GM18861 (cell line): ENCODE data around the gene DHTKD1.

ENCODE experiments used
- ATAC-seq: cut with Tn5 transposase; IDR thresholded peaks from one replicate; pipeline ENCODE4 v1.9.1; 2021; ENCODE audit not compliant: unreplicated experiment

The DHTKD1 gene, protein sequence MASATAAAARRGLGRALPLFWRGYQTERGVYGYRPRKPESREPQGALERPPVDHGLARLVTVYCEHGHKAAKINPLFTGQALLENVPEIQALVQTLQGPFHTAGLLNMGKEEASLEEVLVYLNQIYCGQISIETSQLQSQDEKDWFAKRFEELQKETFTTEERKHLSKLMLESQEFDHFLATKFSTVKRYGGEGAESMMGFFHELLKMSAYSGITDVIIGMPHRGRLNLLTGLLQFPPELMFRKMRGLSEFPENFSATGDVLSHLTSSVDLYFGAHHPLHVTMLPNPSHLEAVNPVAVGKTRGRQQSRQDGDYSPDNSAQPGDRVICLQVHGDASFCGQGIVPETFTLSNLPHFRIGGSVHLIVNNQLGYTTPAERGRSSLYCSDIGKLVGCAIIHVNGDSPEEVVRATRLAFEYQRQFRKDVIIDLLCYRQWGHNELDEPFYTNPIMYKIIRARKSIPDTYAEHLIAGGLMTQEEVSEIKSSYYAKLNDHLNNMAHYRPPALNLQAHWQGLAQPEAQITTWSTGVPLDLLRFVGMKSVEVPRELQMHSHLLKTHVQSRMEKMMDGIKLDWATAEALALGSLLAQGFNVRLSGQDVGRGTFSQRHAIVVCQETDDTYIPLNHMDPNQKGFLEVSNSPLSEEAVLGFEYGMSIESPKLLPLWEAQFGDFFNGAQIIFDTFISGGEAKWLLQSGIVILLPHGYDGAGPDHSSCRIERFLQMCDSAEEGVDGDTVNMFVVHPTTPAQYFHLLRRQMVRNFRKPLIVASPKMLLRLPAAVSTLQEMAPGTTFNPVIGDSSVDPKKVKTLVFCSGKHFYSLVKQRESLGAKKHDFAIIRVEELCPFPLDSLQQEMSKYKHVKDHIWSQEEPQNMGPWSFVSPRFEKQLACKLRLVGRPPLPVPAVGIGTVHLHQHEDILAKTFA

DNA sequence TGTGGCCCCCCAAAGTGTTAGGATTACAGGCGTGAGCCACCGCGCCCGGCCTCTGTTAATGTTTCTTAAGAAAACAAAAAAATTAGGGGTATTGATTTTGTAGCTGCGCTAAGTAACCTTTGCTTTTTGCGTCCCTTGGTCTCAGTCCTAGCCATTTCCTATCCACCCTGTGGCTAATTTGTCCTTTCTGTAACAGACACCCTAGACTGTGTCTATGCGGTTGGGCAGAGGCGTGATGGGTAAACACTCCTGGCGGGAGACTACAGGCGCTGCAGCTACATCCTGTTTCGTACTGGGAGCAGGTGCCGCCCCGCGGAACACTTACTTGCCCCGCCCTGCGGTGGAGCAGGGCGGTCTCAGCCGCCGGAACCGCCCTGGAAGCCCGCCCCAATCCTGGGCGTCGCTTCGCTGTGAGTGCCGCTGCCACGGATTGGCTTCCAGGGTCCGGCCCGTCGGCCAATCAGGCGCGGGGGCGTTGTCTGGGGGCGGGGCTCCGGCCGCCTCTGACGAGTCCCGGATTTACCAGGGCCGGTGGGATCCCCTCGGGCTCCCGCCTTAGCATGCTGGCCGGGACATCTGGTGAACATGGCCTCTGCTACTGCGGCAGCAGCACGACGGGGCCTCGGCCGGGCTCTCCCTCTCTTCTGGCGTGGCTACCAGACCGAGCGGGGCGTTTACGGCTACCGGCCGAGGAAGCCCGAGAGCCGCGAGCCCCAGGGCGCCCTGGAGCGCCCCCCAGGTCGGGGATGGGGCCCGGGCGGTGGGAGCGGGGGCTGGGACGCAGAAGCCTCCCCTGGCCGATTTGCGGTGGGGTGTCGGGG lies at the start of gene DHTKD1:
Gene DHTKD1, plus strand, starts transcription at position 506 of the 821 bp plus-strand sequence. Its CDS starts 80 bp downstream, at position 586.
- ATAC-seq, result peak; percentile 96

DNA sequence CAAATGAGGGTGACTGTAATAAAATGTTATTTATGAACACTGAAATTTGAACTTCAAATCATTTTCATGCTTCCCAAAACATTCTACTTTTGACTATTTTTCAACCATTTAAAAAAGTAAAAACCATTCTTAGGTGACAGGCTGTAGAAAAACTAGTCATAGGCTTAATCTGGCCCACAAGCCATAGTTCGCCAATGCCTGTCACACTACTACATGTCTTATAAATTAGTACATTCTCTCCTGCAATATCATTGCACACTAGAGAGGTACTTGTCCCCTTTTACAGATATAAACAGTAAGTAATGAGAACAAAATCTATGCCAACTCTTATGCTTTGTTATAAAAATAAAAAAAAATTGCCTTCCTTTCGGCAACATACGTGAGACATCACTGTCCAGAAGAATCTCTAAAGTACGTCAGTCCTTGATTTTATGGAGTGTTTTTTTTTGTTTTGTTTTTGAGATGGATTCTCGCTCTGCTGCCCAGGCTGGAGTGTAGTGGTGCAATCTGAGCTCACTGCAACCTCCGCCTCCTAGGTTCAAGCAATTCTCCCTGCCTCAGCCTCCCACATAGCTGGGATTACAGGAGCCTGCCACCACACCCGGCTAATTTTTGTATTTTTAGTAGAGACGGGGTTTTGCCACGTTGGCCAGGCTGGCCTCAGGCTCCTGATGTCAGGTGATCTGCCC lies 49.3 kb upstream of the DHTKD1 start:
- ATAC-seq, result no peak

DNA sequence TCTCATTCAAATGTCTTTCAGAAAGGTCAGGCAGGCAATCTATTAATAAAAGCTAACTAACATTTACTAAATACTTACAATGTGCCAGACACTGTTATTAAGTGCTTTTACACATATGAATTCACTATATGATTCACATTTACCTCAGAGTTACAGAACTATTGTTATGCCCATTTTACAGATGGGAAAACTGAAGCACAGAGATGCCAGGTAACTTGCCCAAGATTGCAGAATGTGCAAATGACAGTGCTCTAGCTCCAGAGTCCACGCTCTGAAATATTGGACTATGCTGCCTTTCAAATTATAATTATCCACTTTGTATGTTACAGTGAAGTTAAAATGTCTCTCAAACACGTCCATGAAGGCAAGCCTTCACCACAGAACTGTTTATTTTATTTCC lies 48.2 kb upstream of the DHTKD1 start:
- ATAC-seq, result no peak

DNA sequence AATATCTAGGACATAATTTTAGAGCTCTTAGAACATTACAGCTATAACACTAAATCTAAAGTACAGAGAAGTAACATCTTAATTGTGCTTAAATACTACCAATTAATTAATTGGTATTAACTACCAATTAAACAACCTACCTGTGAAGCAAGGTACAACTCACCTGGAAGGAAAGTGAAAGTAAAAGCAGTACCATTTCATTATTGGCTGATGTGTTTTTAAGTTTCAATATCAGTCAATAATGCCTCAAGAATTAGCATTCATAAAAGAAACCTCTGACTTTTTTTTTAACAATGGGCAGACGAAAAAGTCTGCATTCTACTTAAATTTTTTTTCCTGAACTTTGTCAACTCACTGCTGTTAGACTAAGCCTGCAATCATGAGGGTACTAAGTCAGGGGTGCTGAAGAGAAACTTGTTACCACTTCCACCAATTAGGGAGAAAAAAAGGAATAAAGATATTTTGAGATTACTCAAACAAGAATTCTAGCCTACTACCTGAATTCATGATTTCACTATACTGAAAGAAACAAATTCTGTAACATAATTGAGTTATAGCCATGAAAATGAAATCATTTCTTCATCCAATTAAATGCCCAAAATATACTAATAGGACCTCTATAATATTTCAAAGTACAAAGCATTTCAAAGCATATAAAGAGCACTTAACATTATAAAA lies 46.0 kb upstream of the DHTKD1 start:
- ATAC-seq, result no peak

DNA sequence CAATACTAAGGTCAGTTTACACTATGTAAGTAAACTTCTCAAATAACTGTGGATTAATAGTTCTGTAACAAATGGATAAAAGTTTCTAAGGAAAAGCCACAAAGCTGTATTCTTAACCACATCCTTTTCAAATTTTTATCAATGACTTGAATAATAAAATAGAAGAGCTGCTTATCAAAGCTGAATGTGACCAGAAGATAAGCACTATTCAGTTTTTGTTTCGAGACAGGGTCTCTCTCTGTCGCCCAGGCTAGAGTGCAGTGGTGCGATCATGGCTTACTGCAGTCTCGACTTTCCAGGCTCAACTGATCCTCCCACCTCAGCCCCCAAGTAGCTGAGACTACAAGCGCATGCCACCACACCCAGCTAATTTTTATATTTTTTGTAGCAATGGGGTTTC lies 43.2 kb upstream of the DHTKD1 start:
- no peak for ATAC-seq

DNA sequence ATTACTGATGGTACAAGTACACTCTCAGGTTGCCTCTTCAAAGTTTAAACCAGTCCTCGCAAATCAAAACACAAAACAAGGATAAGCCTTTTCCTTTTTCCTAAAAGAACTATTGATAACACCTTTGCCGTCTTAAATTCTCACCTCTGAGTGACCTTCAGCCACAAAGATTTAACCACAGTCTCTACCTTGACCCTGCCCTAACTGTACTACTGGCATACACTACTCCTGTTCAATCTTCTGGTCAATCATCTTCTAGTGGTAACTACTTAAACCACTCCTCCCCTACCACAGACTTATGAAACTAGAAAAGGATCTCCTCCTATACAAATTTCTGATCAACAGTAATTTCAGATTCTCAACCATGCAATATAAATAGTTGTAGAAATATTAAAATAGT lies 41.2 kb upstream of the DHTKD1 start:
- peak; percentile 97 for ATAC-seq

DNA sequence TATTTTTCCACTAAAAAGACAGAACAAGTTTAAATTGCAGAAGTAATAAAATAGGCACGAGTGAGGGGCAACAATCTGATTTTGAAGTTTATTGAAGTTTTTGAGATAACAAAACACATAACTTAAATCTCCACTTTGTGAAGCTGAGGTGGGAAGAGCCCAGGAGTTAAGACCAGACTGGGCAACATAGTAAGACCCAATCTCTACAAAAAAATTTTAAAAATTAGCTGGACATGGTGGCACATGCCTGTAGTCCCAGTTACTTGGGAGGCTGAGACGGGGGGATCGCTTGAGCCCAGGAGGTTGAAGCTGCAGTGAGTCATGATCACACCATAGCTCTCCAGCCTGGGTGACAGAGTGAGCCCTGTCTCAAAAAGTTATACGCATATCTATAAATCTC lies 37.4 kb upstream of the DHTKD1 start:
- no peak for ATAC-seq

DNA sequence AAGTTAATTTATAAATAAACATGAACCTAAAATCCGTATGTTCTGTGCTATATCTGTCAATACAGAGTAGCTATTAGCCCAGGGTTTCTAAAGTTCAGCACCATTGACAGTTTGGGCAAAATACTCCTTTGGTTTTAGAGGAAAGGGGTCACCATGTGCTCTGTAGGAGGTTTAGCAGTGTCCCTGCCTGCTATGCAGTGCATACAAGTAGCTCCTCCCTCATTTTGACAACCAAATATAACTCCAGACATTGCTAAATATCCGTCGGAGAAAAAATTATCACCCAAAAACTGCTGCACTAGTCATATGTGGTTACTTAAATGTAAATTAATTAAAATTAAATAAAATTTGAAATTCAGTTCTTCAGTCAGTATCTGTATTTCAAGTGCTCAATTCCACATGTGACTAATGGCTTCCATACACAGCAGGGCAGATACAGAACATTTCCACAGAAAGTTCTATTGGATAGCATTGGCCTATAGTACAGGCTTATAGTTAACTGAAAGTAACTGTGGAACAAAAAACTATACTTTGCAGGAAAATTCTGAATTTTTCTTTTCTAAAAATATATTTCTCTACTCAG lies 32.6 kb upstream of the DHTKD1 start:
- ATAC-seq, result no peak

DNA sequence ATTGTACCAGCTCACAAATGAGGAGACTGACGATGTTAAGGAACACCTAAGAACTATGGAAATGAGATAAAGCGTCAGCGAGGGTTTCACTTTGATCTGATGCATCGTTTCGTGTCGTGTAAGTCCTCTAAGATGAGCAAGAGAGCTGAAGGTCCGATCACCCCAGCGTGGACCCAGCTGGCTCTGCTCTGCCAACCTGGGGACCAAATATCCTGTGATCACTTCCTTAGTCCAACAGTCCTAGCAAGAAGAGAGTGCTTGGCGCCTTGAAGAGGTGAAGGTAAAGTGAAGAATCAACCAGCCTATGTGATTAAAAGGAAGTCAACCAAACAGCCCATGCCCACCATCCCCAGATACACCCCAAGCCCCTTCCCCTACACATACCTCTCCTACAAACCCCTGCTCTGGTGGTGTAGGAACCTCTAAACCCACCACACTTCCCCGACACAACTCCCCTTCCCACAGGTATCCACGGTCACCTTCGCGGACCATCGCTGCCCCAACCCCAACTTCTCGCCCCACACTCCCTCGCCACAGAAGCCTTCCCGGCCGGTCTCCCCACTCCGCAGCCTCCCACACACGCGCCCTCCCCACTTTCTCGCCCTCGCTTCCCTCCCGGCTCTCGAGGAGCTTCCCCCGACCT lies 26.9 kb upstream of the DHTKD1 start:
- no peak for ATAC-seq

DNA sequence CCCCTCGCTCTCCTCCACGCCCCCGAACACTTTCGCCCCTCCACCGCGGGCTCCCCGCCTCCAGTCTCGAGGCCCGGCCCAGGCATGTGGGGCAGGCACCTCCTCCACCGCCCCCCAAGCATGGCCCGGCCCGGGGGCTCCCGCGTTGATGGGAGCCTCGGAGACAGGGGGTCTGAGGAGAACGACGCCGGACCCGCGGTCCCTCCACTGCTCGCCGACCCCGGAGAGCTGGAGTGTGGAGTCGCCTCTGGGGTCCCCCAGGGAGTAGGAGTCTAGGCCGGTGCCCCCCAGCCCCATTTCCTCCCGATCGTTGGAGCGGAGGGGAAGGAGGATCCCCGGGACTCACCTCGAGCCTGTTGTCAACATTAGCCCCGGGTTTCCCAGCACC lies 26.4 kb upstream of the DHTKD1 start:
- no peak for ATAC-seq

DNA sequence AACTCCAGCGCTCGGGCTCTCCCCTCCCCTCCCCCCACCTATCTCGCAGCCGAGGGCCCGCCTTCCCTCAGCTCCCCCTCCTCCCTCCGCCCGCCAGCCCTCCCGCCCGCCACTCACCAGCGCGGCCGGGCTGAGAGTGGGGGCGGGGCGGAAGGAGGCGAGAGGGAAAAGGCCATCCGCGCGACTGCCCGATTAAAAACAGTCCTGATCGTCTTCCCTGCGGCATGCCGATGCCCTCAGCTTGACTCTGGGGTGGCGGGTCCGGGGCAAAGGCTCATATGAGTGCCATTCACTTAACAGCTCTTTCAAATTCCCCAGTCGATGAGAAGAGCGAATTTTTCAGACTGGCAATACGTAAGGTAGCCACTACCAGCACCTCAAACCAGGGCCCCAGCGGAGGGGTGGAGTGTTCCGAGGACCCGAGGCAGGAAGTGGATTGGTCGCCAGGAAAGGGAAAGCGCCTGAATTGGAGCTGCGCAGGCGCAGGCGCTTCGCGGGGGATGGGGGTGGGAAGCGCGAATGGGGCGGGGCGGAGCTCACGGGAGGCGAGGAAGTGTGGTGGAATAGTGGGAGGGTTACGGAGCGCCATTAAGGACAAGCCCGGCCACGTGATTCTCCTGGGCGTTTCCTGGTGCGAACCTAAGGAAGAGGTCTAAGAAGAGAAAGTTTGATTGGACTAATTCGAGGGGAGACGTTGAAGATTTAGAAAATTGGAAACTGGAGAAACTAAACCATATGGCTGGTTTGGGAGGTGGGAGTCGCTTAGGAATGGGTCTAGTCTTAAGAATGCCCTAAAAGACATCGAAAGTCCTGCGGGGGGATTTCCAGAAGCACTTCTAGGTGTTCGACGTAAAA lies 25.7 kb upstream of the DHTKD1 start, which contains the start of gene UPF2:
Gene UPF2, minus strand, starts transcription at position 13 of the 855 bp plus-strand sequence. CDS start 7,386 bp downstream, outside the sequence.
- peak; percentile 40 for ATAC-seq

DNA sequence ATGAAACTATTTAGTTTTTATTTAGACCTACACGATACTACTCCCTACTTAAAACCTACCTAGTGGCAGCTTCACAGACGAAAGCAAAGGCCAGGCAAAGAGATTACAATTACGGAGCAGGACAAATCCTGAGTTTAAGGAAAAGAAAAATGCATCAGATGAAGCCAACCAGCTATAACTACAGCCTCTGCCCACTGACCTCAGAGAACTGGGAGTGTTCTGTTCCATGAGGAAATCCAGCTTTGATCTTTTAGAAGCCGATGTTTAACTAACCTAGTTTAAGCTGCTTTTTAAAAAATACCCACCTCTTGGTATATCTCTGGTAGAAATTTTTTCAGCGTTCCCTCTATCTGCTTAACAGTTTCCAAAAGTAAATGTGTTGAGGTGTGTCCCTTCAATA lies 23.2 kb upstream of the DHTKD1 start:
- ATAC-seq, result no peak

DNA sequence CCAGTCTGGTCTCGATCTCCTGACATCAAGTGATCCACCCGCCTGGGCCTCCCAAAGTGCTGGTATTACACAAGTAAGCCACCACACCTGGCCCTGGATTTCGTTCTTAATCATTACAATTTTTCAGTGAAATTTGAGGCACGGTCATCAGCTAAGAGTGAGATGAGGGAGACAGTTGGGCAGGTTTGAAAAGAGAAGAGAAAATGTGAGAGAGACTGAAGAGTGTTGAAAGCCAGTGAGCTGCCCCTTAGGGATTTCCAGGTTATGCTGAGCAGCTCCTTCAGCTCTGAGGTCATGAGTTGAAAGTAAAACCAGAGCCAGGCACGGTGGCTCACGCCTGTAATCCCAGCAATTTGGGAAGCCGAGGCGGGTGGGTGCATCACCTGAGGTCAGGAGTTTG lies 20.2 kb upstream of the DHTKD1 start:
- ATAC-seq, result no peak

DNA sequence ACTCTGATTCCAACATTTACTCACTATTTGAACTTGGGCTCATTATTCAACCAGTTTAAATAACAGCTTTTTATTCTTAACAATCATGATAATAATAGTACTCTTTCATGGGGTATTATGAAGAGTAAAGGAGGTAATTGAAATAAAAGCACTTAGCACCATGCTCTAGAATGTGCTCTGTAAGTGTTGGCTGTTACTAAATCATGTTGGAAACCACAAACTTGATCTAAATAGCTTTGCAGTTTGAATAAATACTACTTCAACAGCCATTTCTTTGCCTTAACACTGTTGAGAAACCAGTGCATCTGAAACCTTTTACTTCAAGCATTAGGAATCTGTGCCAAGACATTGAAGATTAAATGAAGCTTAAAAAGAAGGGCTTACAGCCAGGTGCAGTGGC lies 18.2 kb upstream of the DHTKD1 start:
- no peak for ATAC-seq

DNA sequence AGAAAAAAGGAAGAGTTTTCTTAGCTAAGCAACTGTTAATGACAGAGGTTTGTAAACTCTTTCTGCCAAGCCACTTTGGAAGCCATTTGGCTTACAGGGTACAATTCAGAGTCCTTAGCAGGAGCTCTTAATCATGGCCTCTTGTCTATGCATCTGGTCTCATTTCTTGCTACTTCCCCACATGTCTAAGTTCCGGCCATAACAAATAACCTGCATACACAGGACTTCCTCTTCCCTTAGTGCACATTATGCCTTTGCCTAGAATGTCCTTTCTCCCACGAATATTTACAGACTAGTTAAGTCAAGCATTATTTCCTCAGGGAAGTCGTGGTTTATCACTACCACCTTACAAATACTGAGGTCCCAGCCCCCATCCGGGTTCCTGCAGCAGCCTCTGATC lies 17.5 kb upstream of the DHTKD1 start:
- ATAC-seq, result no peak

DNA sequence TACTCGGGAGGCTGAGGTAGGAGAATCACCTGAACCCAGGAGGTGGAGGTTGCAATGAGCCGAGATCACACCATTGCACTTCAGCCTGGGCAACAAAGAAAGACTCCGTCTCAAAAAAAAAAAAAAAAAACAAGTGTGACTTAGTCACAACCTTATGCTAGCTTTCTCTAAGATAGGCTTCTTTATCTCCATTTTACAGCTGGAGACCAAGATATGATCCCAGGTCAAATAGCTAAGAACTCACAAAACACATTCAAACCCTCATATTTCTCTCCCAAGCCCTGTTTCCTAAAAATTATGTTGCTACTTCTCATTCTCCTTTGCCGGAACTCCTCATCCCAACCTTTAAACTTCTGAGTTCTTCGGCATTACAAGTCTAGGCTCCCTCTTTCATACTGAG lies 13.0 kb upstream of the DHTKD1 start:
- no peak for ATAC-seq

DNA sequence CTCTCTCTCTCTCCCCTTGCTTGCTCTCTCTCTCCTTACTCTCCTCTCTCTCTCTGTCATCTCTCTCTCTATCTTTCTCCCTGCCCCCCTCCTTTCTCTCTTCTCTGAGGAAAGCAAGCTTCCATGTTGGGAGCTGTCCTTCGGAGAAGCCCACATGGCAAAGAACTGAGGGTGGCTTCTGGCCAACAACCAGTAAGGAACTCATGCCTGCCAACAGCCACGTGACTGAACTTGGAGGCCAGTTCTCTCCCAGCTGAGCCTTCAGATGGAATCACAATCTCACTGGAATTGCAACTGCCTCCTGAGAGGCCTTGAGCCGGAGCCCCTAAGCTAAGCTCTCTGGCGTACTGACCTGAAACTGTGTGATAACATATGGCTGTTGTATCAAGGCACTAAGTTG lies 12.0 kb upstream of the DHTKD1 start:
- ATAC-seq, result no peak

DNA sequence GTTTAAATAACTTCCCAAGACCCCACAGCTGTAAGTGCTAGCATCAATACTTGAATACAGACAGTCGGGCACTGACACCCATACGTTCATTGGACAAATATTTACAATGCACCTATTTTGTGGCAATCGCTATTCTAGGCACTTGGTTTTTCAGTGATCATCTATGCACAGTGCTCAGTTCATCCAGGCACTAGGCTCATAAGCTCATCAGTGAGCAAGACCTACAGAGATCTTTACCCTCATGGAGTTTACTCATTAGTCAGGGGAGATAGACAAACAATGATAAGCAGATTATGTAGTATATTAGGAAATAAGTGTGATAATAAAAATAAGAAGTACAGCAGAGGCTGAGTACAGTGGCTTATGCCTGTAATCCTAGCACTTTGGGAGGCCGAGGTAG lies 7.6 kb upstream of the DHTKD1 start:
- no peak for ATAC-seq
